Naive thymus-derived CD4-positive, alpha-beta T cell (primary cell): ENCODE results near the gene ACE. TPM values are rescaled to one million over a fixed set of nuclear protein-coding genes. Genes with fewer than 3 reads are reported as not detected.
"Not testable (repeated sequence)": the region's sequence is repeated elsewhere in the genome, so short reads cannot be mapped to it uniquely, and the experiment has no call there.

ENCODE experiments used
- ATAC-seq: fragments of 150-1000 bp; cut with Tn5 transposase; 2 replicates; pipeline ENCODE4 v1.10.0; 2021; ENCODE audit warnings: mild to moderate bottlenecking, moderate library complexity
- CTCF ChIA-PET: fragments of 350-600 bp; sonication (Branson Sonifier 250); formaldehyde crosslinking; loops from one replicate; lab custom pipeline; 2021; ENCODE audit warnings: antibody characterized with exemption; lab: Charles Lee
- POLR2A ChIA-PET: fragments of 350-600 bp; sonication (Branson Sonifier 250); formaldehyde crosslinking; loops from one replicate; lab custom pipeline; 2021; ENCODE audit warnings: antibody characterized with exemption, inconsistent platforms; lab: Charles Lee
- DNase-seq, 9 donors: peaks; one replicate each; pipeline versions ENCODE4 v3.0.0 to v3.0.0-alpha.2; 2020 to 2022; ENCODE audit warnings: mixed read lengths in 1 of 9
- H3K27ac ChIP-seq: one replicate; pipeline ENCODE4 v1.7.0; 2013; ENCODE audit warnings: mild to moderate bottlenecking, low read depth, low read length, moderate library complexity
- H3K27me3 ChIP-seq, 2 donors: one replicate each; pipeline ENCODE4 v1.7.0; 2013; ENCODE audit warnings: low read length in 2 of 2, mild to moderate bottlenecking in 2 of 2, moderate library complexity in 2 of 2; ENCODE audit not compliant: control insufficient read depth in 2 of 2, insufficient read depth in 2 of 2
- H3K36me3 ChIP-seq, 3 experiments: 1 replicate in 2 of 3; 2 replicates in 1 of 3; pipeline ENCODE4 v1.7.0; 2013; ENCODE audit warnings: low read length in 3 of 3, mild to moderate bottlenecking in 3 of 3, moderate library complexity in 1 of 3; ENCODE audit not compliant: insufficient read depth in 3 of 3, control insufficient read depth in 2 of 3
- H3K4me1 ChIP-seq, 2 donors: one replicate each; pipeline ENCODE4 v1.7.0; 2013; ENCODE audit warnings: low read length in 2 of 2, mild to moderate bottlenecking in 2 of 2, moderate library complexity in 1 of 2; ENCODE audit not compliant: control insufficient read depth in 2 of 2, insufficient read depth in 2 of 2
- H3K4me3 ChIP-seq: 2 replicates; pipeline ENCODE4 v1.7.0; 2013; ENCODE audit warnings: mild to moderate bottlenecking, low read length
- H3K9me3 ChIP-seq, 3 experiments: 1 replicate in 2 of 3; 2 replicates in 1 of 3; pipeline ENCODE4 v1.7.0; 2013; ENCODE audit warnings: low read length in 3 of 3; ENCODE audit not compliant: control insufficient read depth in 2 of 3
- H3K27ac Mint-ChIP-seq, 9 donors: one replicate each; pipeline ENCODE4 v1.8.0; 2020 to 2022; ENCODE audit warnings: mixed read lengths in 9 of 9, mild to moderate bottlenecking in 8 of 9, moderate library complexity in 5 of 9, inconsistent platforms in 2 of 9
- H3K27me3 Mint-ChIP-seq, 5 donors: one replicate each; pipeline ENCODE4 v1.8.0; 2021 to 2022; ENCODE audit warnings: mixed read lengths in 5 of 5, mild to moderate bottlenecking in 1 of 5
- H3K36me3 Mint-ChIP-seq, 5 donors: one replicate each; pipeline ENCODE4 v1.8.0; 2020 to 2022; ENCODE audit warnings: mixed read lengths in 5 of 5, mild to moderate bottlenecking in 3 of 5, inconsistent platforms in 1 of 5
- H3K4me1 Mint-ChIP-seq, 7 donors: one replicate each; pipeline ENCODE4 v1.8.0; 2020 to 2022; ENCODE audit warnings: mixed read lengths in 7 of 7, mild to moderate bottlenecking in 3 of 7, inconsistent platforms in 1 of 7
- H3K4me3 Mint-ChIP-seq, 10 donors: one replicate each; pipeline ENCODE4 v1.8.0; 2020 to 2022; ENCODE audit warnings: mild to moderate bottlenecking in 10 of 10, mixed read lengths in 10 of 10, moderate library complexity in 6 of 10, inconsistent platforms in 2 of 10
- H3K9me3 Mint-ChIP-seq, 11 donors: one replicate each; pipeline ENCODE4 v1.8.0; 2020 to 2022; ENCODE audit warnings: mixed read lengths in 11 of 11, mild to moderate bottlenecking in 4 of 11, inconsistent platforms in 1 of 11, moderate library complexity in 1 of 11
- intact Hi-C, 2 donors: fragments of 100-400 bp; cut with micrococcal nuclease; formaldehyde crosslinking; loops; one replicate each; pipeline ENCODE4 v1.15.1; 2023
- polyA plus RNA-seq, 2 donors: library from polyadenylated mRNA; unstranded; fragments of 300-500 nt; fragmentation: Illumina TruSeq; gene quantifications; one replicate each; pipeline ENCODE4 v1.2.3, GENCODE V29; 2021
- total RNA-seq, 6 experiments: library from RNA in 5 of 6; stranded (reverse) in 5 of 6; gene quantifications; 1 replicate in 5 of 6; 2 replicates in 1 of 6; pipeline ENCODE4 v1.2.3 and lab custom pipeline; 2021 to 2026

Gene ACE
- total and polyA plus RNA-seq, 7 experiments from 2014 or later: 0.73 to 14.4 (median 2.3) TPM; not detected in 2

GRCh38 chr17:63451150-63451549 lies 25.7 kb upstream of the ACE start:
- Histone ChIP-seq H3K27me3 (no peaks in the 10 kb centered on the region), H3K27ac (no peak overlapping the region), H3K9me3 (no peaks in the 10 kb centered on the region), H3K4me1 (peaks cover 9 to 11% of the 10 kb centered on the region in 2 donors), H3K4me3 (no peak overlapping the region), H3K36me3 (no peaks in the 10 kb centered on the region)
- ChIA-PET POLR2A (interaction anchor here (0.9 kb wide), 1 partner anchor 8 kb away, joined by 3 read pairs; no protein-coding TSS in a partner anchor), CTCF (interaction anchor here (0.7 kb wide), 1 partner anchor 149 kb away, joined by 3 read pairs; no protein-coding TSS in a partner anchor)
- peaks cover 0 to 5% (median 0%) of the 10 kb centered on the region in 5 donors for H3K36me3 Mint-ChIP-seq
- ATAC-seq: no peak
- peaks cover 0 to 17% (median 0%) of the 10 kb centered on the region in 5 donors for H3K27me3 Mint-ChIP-seq
- no peak for DNase-seq
- peaks cover 4 to 23% (median 10%) of the 10 kb centered on the region in 7 donors for H3K4me1 Mint-ChIP-seq
- no peak overlapping the region for H3K27ac Mint-ChIP-seq
- H3K9me3 Mint-ChIP-seq: peaks cover 0 to 2% (median 0%) of the 10 kb centered on the region in 11 donors
- intact Hi-C loops: no loop called here
- no peak overlapping the region for H3K4me3 Mint-ChIP-seq

GRCh38 chr17:63452046-63452961 lies 24.6 kb upstream of the ACE start:
- POLR2A ChIA-PET: interaction anchor here (0.9 kb wide), 1 partner anchor 9 kb away, joined by 3 read pairs; no protein-coding TSS in a partner anchor
- CTCF ChIA-PET: interaction anchor here (1.6 kb wide), 1 partner anchor 11 kb away, joined by 3 read pairs; no protein-coding TSS in a partner anchor
- no peak overlapping the region for H3K27ac Mint-ChIP-seq
- peaks cover 2 to 20% (median 8%) of the 10 kb centered on the region in 7 donors for H3K4me1 Mint-ChIP-seq
- H3K9me3 Mint-ChIP-seq: peaks cover 0 to 2% (median 0%) of the 10 kb centered on the region in 11 donors
- DNase-seq (no peak), ATAC-seq (no peak)
- Histone ChIP-seq H3K27ac (no peak overlapping the region), H3K4me3 (no peak overlapping the region), H3K9me3 (no peaks in the 10 kb centered on the region), H3K27me3 (no peaks in the 10 kb centered on the region), H3K4me1 (peaks cover 3 to 7% of the 10 kb centered on the region in 2 donors), H3K36me3 (no peaks in the 10 kb centered on the region)
- H3K4me3 Mint-ChIP-seq: no peak overlapping the region
- intact Hi-C loops: no loop called here
- H3K36me3 Mint-ChIP-seq: peaks cover 0 to 4% (median 0%) of the 10 kb centered on the region in 5 donors
- H3K27me3 Mint-ChIP-seq: peaks cover 0 to 17% (median 0%) of the 10 kb centered on the region in 5 donors

- peaks cover 0 to 17% (median 0%) of the 10 kb centered on the region in 5 donors for H3K27me3 Mint-ChIP-seq
- peaks cover 0 to 3% (median 0%) of the 10 kb centered on the region in 5 donors for H3K36me3 Mint-ChIP-seq
- ATAC-seq: no peak
- CTCF ChIA-PET: interaction anchor here (1.6 kb wide), 2 partner anchors 12 to 46 kb away, joined by 3 to 8 read pairs; no protein-coding TSS in a partner anchor
- H3K4me1 Mint-ChIP-seq: peaks cover 0 to 14% (median 6%) of the 10 kb centered on the region in 7 donors
- no peak for DNase-seq
- Histone ChIP-seq H3K9me3 (no peaks in the 10 kb centered on the region), H3K27me3 (no peaks in the 10 kb centered on the region), H3K4me3 (no peak overlapping the region), H3K36me3 (no peaks in the 10 kb centered on the region), H3K4me1 (no peaks in the 10 kb centered on the region), H3K27ac (no peak overlapping the region)
- intact Hi-C loops: no loop called here
- peaks cover 0 to 2% (median 0%) of the 10 kb centered on the region in 11 donors for H3K9me3 Mint-ChIP-seq
- H3K4me3 Mint-ChIP-seq: no peak overlapping the region
- POLR2A ChIA-PET: no interaction called here
- H3K27ac Mint-ChIP-seq: no peak overlapping the region
These were observed 23.8 kb upstream of the ACE start for GRCh38 chr17:63452962-63453551.

GRCh38 chr17:63454357-63454756 lies 22.5 kb upstream of the ACE start:
- DNase-seq, H3K27ac ChIP-seq, H3K9me3 Mint-ChIP-seq, H3K36me3 ChIP-seq, H3K27me3 ChIP-seq, intact Hi-C loops, H3K27ac Mint-ChIP-seq, ATAC-seq, H3K36me3 Mint-ChIP-seq, POLR2A ChIA-PET, H3K4me1 ChIP-seq, H3K9me3 ChIP-seq, H3K4me3 ChIP-seq: not testable (repeated sequence)
- Mint-ChIP-seq H3K4me3 (peak overlapping the region in 1 of 10 donors; percentile 12), H3K27me3 (peaks cover 0 to 13% (median 0%) of the 10 kb centered on the region in 5 donors), H3K4me1 (peaks cover 0 to 11% (median 4%) of the 10 kb centered on the region in 7 donors)
- CTCF ChIA-PET: interaction anchor here (1.0 to 1.6 kb wide), 2 partner anchors 29 to 48 kb away, joined by 5 to 8 read pairs; no protein-coding TSS in a partner anchor

GRCh38 chr17:63454915-63455314 lies 21.9 kb upstream of the ACE start:
- ATAC-seq: no peak

GRCh38 chr17:63455417-63455816 lies 21.4 kb upstream of the ACE start:
- CTCF ChIA-PET: no interaction called here

More at GRCh38 chr17:63454915-63455314, 21.9 kb upstream of the ACE start:
- intact Hi-C loops: no loop called here
- Mint-ChIP-seq H3K27me3 (peaks cover 0 to 14% (median 0%) of the 10 kb centered on the region in 5 donors), H3K4me3 (no peak overlapping the region), H3K9me3 (peaks cover 0 to 2% (median 0%) of the 10 kb centered on the region in 11 donors), H3K4me1 (peaks cover 0 to 8% (median 3%) of the 10 kb centered on the region in 7 donors), H3K36me3 (no peaks in the 10 kb centered on the region), H3K27ac (no peak overlapping the region)
- Histone ChIP-seq H3K27me3 (no peaks in the 10 kb centered on the region), H3K36me3 (no peaks in the 10 kb centered on the region), H3K4me3 (no peak overlapping the region), H3K4me1 (no peaks in the 10 kb centered on the region), H3K27ac (no peak overlapping the region), H3K9me3 (no peaks in the 10 kb centered on the region)
- ChIA-PET POLR2A (interaction anchor here (0.7 kb wide), 1 partner anchor 478 kb away, joined by 4 read pairs; no protein-coding TSS in a partner anchor), CTCF (no interaction called here)
- no peak for DNase-seq

More at GRCh38 chr17:63455417-63455816, 21.4 kb upstream of the ACE start:
- Histone ChIP-seq H3K4me1 (no peaks in the 10 kb centered on the region), H3K4me3 (no peak overlapping the region), H3K9me3 (no peaks in the 10 kb centered on the region), H3K27ac (no peak overlapping the region), H3K27me3 (no peaks in the 10 kb centered on the region), H3K36me3 (no peaks in the 10 kb centered on the region)
- peak overlapping the region in 1 of 9 donors; percentile 26 for H3K27ac Mint-ChIP-seq
- H3K4me1 Mint-ChIP-seq: peaks cover 0 to 7% (median 0%) of the 10 kb centered on the region in 7 donors
- POLR2A ChIA-PET: interaction anchor here (0.7 kb wide), 1 partner anchor 478 kb away, joined by 4 read pairs; no protein-coding TSS in a partner anchor
- H3K27me3 Mint-ChIP-seq: peaks cover 0 to 13% (median 0%) of the 10 kb centered on the region in 5 donors
- H3K9me3 Mint-ChIP-seq: peaks cover 0 to 2% (median 0%) of the 10 kb centered on the region in 11 donors
- intact Hi-C loops: no loop called here
- ATAC-seq (no peak), DNase-seq (no peak)
- H3K4me3 Mint-ChIP-seq: no peak overlapping the region
- H3K36me3 Mint-ChIP-seq: no peaks in the 10 kb centered on the region
